Urinary bladder (tissue), 4 donors: ENCODE results near the gene THADA. TPM values are rescaled to one million over a fixed set of nuclear protein-coding genes. Genes with fewer than 3 reads are reported as not detected.
A peak's percentile ranks its signal among the peaks of the same experiment; 100 is the strongest.
"Not testable (repeated sequence)": the region's sequence is repeated elsewhere in the genome, so short reads cannot be mapped to it uniquely, and the experiment has no call there.

ENCODE experiments used
- DNase-seq: peaks from one replicate; pipeline ENCODE4 v3.0.0-alpha.2; 2015; ENCODE audit errors: extremely low spot score
- H3K27ac ChIP-seq: one replicate; pipeline ENCODE4 v1.5.1; 2013; ENCODE audit warnings: low read depth, mild to moderate bottlenecking, moderate library complexity
- H3K36me3 ChIP-seq: one replicate; pipeline ENCODE4 v1.6.1; 2013; ENCODE audit warnings: mild to moderate bottlenecking, moderate library complexity; ENCODE audit not compliant: insufficient read depth
- H3K4me1 ChIP-seq: one replicate; pipeline ENCODE4 v1.6.1; 2013; ENCODE audit warnings: mild to moderate bottlenecking, moderate library complexity; ENCODE audit not compliant: insufficient read depth
- H3K4me3 ChIP-seq: one replicate; pipeline ENCODE4 v1.5.1; 2013; ENCODE audit warnings: low read depth, low read length
- WGBS: extraction: QIAGEN DNeasy Blood & Tissue Kit; methylation state at CpG from one replicate; pipeline ENCODE4 v1.1.7; 2013; 5-methylcytosine and 5-hydroxymethylcytosine counted together
- polyA plus RNA-seq: library from polyadenylated mRNA; stranded (reverse); fragments of 200-250 nt; gene quantifications from one replicate; pipeline ENCODE4 v1.2.3, GENCODE V29; 2013
- total RNA-seq: library from RNA; depleted of rRNA; stranded (reverse); fragments of >200 nt; gene quantifications from one replicate; pipeline ENCODE4 v1.2.3, GENCODE V29; 2014
- donor health status: healthy with polysubstance abuse.
- donor health status: healthy.

Gene THADA
- total and polyA plus RNA-seq, 2 donors = 12.2 to 71.6 TPM

- no peaks in the 10 kb centered on the region for H3K4me1 ChIP-seq
- no peak overlapping the region for H3K27ac ChIP-seq
- no peak for DNase-seq
- peaks cover 12% of the 10 kb centered on the region for H3K36me3 ChIP-seq
- no peak overlapping the region for H3K4me3 ChIP-seq
- WGBS = 49% methylated on average over 1 of the region's 1 CpG
Observed at GRCh38 chr2:43572244-43572643, 23.6 kb downstream of the THADA start.

- H3K4me1 ChIP-seq = no peaks in the 10 kb centered on the region
- DNase-seq = no peak
- no peak overlapping the region for H3K27ac ChIP-seq
- H3K36me3 ChIP-seq = peaks cover 10% of the 10 kb centered on the region
- 90% methylated on average over 3 of the region's 3 CpGs for WGBS
- no peak overlapping the region for H3K4me3 ChIP-seq
Observed at GRCh38 chr2:43569921-43570320, 25.9 kb downstream of the THADA start.

GRCh38 chr2:43568228-43568627, 27.6 kb downstream of the THADA start:
- 95% methylated on average over 1 of the region's 1 CpG for WGBS
- no peak for DNase-seq
- Histone ChIP-seq H3K27ac (no peak overlapping the region), H3K4me1 (no peaks in the 10 kb centered on the region), H3K36me3 (peaks cover 7% of the 10 kb centered on the region), H3K4me3 (no peak overlapping the region)

- H3K4me1 ChIP-seq = no peaks in the 10 kb centered on the region
- no peak for DNase-seq
- H3K27ac ChIP-seq = no peak overlapping the region
- H3K4me3 ChIP-seq = no peak overlapping the region
- peaks cover 1% of the 10 kb centered on the region for H3K36me3 ChIP-seq
Observed at GRCh38 chr2:43566461-43566729, 29.4 kb downstream of the THADA start.

- no peaks in the 10 kb centered on the region for H3K4me1 ChIP-seq
- no peak for DNase-seq
- H3K27ac ChIP-seq = no peak overlapping the region
- H3K4me3 ChIP-seq = no peak overlapping the region
- 99% methylated on average over 2 of the region's 2 CpGs for WGBS
- H3K36me3 ChIP-seq = peaks cover 1% of the 10 kb centered on the region
Observed at GRCh38 chr2:43563679-43564078, 32.2 kb downstream of the THADA start.

- Histone ChIP-seq H3K4me1 (no peaks in the 10 kb centered on the region), H3K27ac (no peak overlapping the region), H3K36me3 (peaks cover 2% of the 10 kb centered on the region), H3K4me3 (no peak overlapping the region)
- WGBS = 56% methylated on average over 2 of the region's 2 CpGs
- DNase-seq = no peak
Observed at GRCh38 chr2:43560231-43560547, 35.6 kb downstream of the THADA start.

- 81% methylated on average over 4 of the region's 4 CpGs for whole genome bisulfite sequencing
- no peak for DNase-seq
- Histone ChIP-seq H3K36me3 (peaks cover 2% of the 10 kb centered on the region), H3K4me3 (no peak overlapping the region), H3K4me1 (no peaks in the 10 kb centered on the region), H3K27ac (no peak overlapping the region)
Observed at GRCh38 chr2:43559391-43560230, 36.2 kb downstream of the THADA start.

GRCh38 chr2:43557196-43557595, 38.6 kb downstream of the THADA start:
- Histone ChIP-seq H3K4me1 (no peaks in the 10 kb centered on the region), H3K4me3 (no peak overlapping the region), H3K36me3 (peaks cover 2% of the 10 kb centered on the region), H3K27ac (no peak overlapping the region)
- DNase-seq = no peak
- WGBS = 100% methylated on average over 1 of the region's 1 CpG

- WGBS = 84% methylated on average over 5 of the region's 5 CpGs
- Histone ChIP-seq H3K4me1 (no peaks in the 10 kb centered on the region), H3K36me3 (peaks cover 2% of the 10 kb centered on the region), H3K4me3 (no peak overlapping the region), H3K27ac (no peak overlapping the region)
- DNase-seq = no peak
Observed at GRCh38 chr2:43556256-43556655, 39.6 kb downstream of the THADA start.

GRCh38 chr2:43553341-43553855, 42.4 kb downstream of the THADA start:
- Histone ChIP-seq H3K4me1 (no peaks in the 10 kb centered on the region), H3K36me3 (peaks cover 2% of the 10 kb centered on the region), H3K27ac (no peak overlapping the region), H3K4me3 (no peak overlapping the region)
- DNase-seq = no peak
- 63% methylated on average over 3 of the region's 3 CpGs for WGBS

- H3K4me3 ChIP-seq = no peak overlapping the region
- no peak for DNase-seq
- H3K4me1 ChIP-seq = no peaks in the 10 kb centered on the region
- H3K27ac ChIP-seq = no peak overlapping the region
- WGBS = 85% methylated on average over 2 of the region's 2 CpGs
- no peaks in the 10 kb centered on the region for H3K36me3 ChIP-seq
Observed at GRCh38 chr2:43551990-43552389, 43.8 kb downstream of the THADA start.

GRCh38 chr2:43548381-43548780, 47.5 kb downstream of the THADA start:
- not testable (repeated sequence) for H3K4me3 ChIP-seq, H3K4me1 ChIP-seq, H3K27ac ChIP-seq, H3K36me3 ChIP-seq, DNase-seq
- WGBS = 97% methylated on average over 14 of the region's 14 CpGs

GRCh38 chr2:43542285-43542933, 53.4 kb downstream of the THADA start:
- DNase-seq = no peak
- H3K4me1 ChIP-seq = no peaks in the 10 kb centered on the region
- no peak overlapping the region for H3K27ac ChIP-seq
- WGBS = 24% methylated on average over 3 of the region's 3 CpGs
- H3K36me3 ChIP-seq = no peaks in the 10 kb centered on the region
- H3K4me3 ChIP-seq = no peak overlapping the region

- no peak overlapping the region for H3K4me3 ChIP-seq
- H3K36me3 ChIP-seq = no peaks in the 10 kb centered on the region
- WGBS = 72% methylated on average over 6 of the region's 6 CpGs
- no peaks in the 10 kb centered on the region for H3K4me1 ChIP-seq
- no peak for DNase-seq
- H3K27ac ChIP-seq = peak overlapping the region; percentile 32
Observed at GRCh38 chr2:43541165-43541564, 54.7 kb downstream of the THADA start.
